ENCODE results near the gene RAB43. TPM values are rescaled to one million over a fixed set of nuclear protein-coding genes. Genes with fewer than 3 reads are reported as not detected.
"Not testable (repeated sequence)": the region's sequence is repeated elsewhere in the genome, so short reads cannot be mapped to it uniquely, and the experiment has no call there.

Gene RAB43
- total RNA-seq, 1 donor: 13.4 TPM

DNA sequence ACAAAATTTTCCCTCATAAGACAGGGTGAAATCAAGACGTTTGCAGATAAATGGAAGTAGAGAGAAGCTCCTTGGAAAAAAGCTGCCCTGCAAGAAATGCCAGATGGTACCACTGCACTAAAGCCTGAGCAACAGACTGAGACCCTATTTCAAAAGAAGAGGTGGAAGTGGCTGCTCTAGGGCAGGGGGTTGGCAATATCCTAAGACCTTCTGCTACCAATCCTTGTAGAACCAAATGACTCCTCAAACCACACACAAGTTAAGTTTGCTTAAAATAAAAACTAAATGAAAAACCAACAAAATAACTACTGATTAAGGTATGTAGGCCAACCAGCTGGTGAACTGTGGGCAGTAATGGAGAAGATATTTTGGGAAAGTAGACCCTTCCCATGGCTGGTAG is 21.3 kb downstream of the RAB43 start:
- no peak overlapping the region for H3K4me3 ChIP-seq (ENCODE audit: insufficient read depth, low read length)
- peaks cover 68% of the 10 kb centered on the region for H3K79me2 ChIP-seq (ENCODE audit: insufficient read depth, low read length)
- TF ChIP-seq, protein P1, sequence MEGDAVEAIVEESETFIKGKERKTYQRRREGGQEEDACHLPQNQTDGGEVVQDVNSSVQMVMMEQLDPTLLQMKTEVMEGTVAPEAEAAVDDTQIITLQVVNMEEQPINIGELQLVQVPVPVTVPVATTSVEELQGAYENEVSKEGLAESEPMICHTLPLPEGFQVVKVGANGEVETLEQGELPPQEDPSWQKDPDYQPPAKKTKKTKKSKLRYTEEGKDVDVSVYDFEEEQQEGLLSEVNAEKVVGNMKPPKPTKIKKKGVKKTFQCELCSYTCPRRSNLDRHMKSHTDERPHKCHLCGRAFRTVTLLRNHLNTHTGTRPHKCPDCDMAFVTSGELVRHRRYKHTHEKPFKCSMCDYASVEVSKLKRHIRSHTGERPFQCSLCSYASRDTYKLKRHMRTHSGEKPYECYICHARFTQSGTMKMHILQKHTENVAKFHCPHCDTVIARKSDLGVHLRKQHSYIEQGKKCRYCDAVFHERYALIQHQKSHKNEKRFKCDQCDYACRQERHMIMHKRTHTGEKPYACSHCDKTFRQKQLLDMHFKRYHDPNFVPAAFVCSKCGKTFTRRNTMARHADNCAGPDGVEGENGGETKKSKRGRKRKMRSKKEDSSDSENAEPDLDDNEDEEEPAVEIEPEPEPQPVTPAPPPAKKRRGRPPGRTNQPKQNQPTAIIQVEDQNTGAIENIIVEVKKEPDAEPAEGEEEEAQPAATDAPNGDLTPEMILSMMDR (IDR thresholded peaks at IDR 0.05; ENCODE audit: extremely low read depth, low read depth, low read length): no peak
- H3K36me3 ChIP-seq (ENCODE audit: insufficient read depth, low read length): no peaks in the 10 kb centered on the region
- no peak overlapping the region for H2AFZ ChIP-seq (ENCODE audit: low read length)
- H3K9me3 ChIP-seq (ENCODE audit: low read depth, low read length): no peaks in the 10 kb centered on the region
- H3K27ac ChIP-seq (ENCODE audit: low read depth, low read length): no peak overlapping the region
- no peak for DNase-seq (ENCODE audit: insufficient read length, low spot score, missing footprints)
- H3K4me2 ChIP-seq (ENCODE audit: insufficient read depth, low read length): no peak overlapping the region
- H3K4me1 ChIP-seq (ENCODE audit: insufficient read depth, low read length): no peaks in the 10 kb centered on the region
- H3K27me3 ChIP-seq (ENCODE audit: insufficient read depth, low read length): no peaks in the 10 kb centered on the region
- peaks cover 56% of the 10 kb centered on the region for H4K20me1 ChIP-seq (ENCODE audit: insufficient read depth, low read length)

GRCh38 chr3:129095285-129095684 is 26.3 kb downstream of the RAB43 start:
- H3K4me3 ChIP-seq (ENCODE audit: insufficient read depth, low read length): no peak overlapping the region
- TF ChIP-seq, protein P1 (IDR thresholded peaks at IDR 0.05; ENCODE audit: extremely low read depth, low read depth, low read length): no peak
- peaks cover 9% of the 10 kb centered on the region for H3K36me3 ChIP-seq (ENCODE audit: insufficient read depth, low read length)
- no peaks in the 10 kb centered on the region for H3K4me1 ChIP-seq (ENCODE audit: insufficient read depth, low read length)
- H3K79me2 ChIP-seq (ENCODE audit: insufficient read depth, low read length): peaks cover 29% of the 10 kb centered on the region
- H3K9me3 ChIP-seq (ENCODE audit: low read depth, low read length): no peaks in the 10 kb centered on the region
- no peak overlapping the region for H3K4me2 ChIP-seq (ENCODE audit: insufficient read depth, low read length)
- no peaks in the 10 kb centered on the region for H3K27me3 ChIP-seq (ENCODE audit: insufficient read depth, low read length)
- no peak for DNase-seq (ENCODE audit: insufficient read length, low spot score, missing footprints)
- H4K20me1 ChIP-seq (ENCODE audit: insufficient read depth, low read length): peaks cover 24% of the 10 kb centered on the region
- H3K27ac ChIP-seq (ENCODE audit: low read depth, low read length): no peak overlapping the region
- H2AFZ ChIP-seq (ENCODE audit: low read length): no peak overlapping the region

GRCh38 chr3:129088312-129088711 is 33.3 kb downstream of the RAB43 start:
- not testable (repeated sequence) for H3K27me3 ChIP-seq (ENCODE audit: insufficient read depth, low read length); H3K4me2 ChIP-seq (ENCODE audit: insufficient read depth, low read length); H3K27ac ChIP-seq (ENCODE audit: low read depth, low read length); DNase-seq (ENCODE audit: insufficient read length, low spot score, missing footprints); H3K9me3 ChIP-seq (ENCODE audit: low read depth, low read length); H3K4me1 ChIP-seq (ENCODE audit: insufficient read depth, low read length); H3K36me3 ChIP-seq (ENCODE audit: insufficient read depth, low read length); H3K4me3 ChIP-seq (ENCODE audit: insufficient read depth, low read length); H3K79me2 ChIP-seq (ENCODE audit: insufficient read depth, low read length); H4K20me1 ChIP-seq (ENCODE audit: insufficient read depth, low read length); H2AFZ ChIP-seq (ENCODE audit: low read length)

- H4K20me1 ChIP-seq (ENCODE audit: insufficient read depth, low read length); H3K4me2 ChIP-seq (ENCODE audit: insufficient read depth, low read length); H3K4me1 ChIP-seq (ENCODE audit: insufficient read depth, low read length); DNase-seq (ENCODE audit: insufficient read length, low spot score, missing footprints); H3K9me3 ChIP-seq (ENCODE audit: low read depth, low read length); H3K27me3 ChIP-seq (ENCODE audit: insufficient read depth, low read length); H3K36me3 ChIP-seq (ENCODE audit: insufficient read depth, low read length); H3K4me3 ChIP-seq (ENCODE audit: insufficient read depth, low read length); H3K79me2 ChIP-seq (ENCODE audit: insufficient read depth, low read length); H3K27ac ChIP-seq (ENCODE audit: low read depth, low read length); H2AFZ ChIP-seq (ENCODE audit: low read length): not testable (repeated sequence)
Observed at GRCh38 chr3:129087904-129088303, 33.7 kb downstream of the RAB43 start.

GRCh38 chr3:129087138-129087702 is 34.4 kb downstream of the RAB43 start:
- DNase-seq (ENCODE audit: insufficient read length, low spot score, missing footprints): peak; percentile 93
- Histone ChIP-seq H3K4me3 (ENCODE audit: insufficient read depth, low read length) (no peak overlapping the region), H4K20me1 (ENCODE audit: insufficient read depth, low read length) (no peaks in the 10 kb centered on the region), H3K27ac (ENCODE audit: low read depth, low read length) (no peak overlapping the region), H3K79me2 (ENCODE audit: insufficient read depth, low read length) (no peaks in the 10 kb centered on the region), H3K9me3 (ENCODE audit: low read depth, low read length) (no peaks in the 10 kb centered on the region), H2AFZ (ENCODE audit: low read length) (no peak overlapping the region), H3K4me1 (ENCODE audit: insufficient read depth, low read length) (peaks cover 3% of the 10 kb centered on the region), H3K27me3 (ENCODE audit: insufficient read depth, low read length) (no peaks in the 10 kb centered on the region), H3K4me2 (ENCODE audit: insufficient read depth, low read length) (no peak overlapping the region), H3K36me3 (ENCODE audit: insufficient read depth, low read length) (peaks cover 7% of the 10 kb centered on the region)
- TF ChIP-seq, protein P1 (IDR thresholded peaks at IDR 0.05; ENCODE audit: extremely low read depth, low read depth, low read length): no peak
